Central memory CD4-positive, alpha-beta T cell (primary cell): Measurements from ENCODE around the gene FBXO27.

ENCODE experiments used
- DNase-seq: peaks from one replicate; pipeline ENCODE4 v3.0.0; 2022

FBXO27 gene

DNA sequence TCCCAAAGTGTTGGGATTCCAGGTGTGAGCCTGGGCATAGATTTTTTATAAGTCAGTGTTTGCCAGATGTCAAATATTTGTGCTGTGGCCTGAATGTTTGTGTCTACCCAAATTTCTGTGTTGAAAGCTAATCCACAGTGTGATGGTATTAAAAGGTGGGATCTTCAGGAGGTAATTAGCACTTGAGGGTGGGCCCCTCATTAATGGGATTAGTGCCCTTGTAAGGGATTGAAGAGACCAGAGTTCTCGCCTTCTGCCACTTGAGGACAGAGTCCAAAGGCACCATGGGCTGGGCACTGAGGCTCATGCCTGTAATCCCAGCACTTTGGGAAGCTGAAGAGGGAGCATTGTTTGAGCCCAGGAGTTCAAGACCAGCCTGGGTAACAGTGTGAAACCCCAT lies 47.1 kb downstream of the FBXO27 start:
- DNase-seq, result no peak

DNA sequence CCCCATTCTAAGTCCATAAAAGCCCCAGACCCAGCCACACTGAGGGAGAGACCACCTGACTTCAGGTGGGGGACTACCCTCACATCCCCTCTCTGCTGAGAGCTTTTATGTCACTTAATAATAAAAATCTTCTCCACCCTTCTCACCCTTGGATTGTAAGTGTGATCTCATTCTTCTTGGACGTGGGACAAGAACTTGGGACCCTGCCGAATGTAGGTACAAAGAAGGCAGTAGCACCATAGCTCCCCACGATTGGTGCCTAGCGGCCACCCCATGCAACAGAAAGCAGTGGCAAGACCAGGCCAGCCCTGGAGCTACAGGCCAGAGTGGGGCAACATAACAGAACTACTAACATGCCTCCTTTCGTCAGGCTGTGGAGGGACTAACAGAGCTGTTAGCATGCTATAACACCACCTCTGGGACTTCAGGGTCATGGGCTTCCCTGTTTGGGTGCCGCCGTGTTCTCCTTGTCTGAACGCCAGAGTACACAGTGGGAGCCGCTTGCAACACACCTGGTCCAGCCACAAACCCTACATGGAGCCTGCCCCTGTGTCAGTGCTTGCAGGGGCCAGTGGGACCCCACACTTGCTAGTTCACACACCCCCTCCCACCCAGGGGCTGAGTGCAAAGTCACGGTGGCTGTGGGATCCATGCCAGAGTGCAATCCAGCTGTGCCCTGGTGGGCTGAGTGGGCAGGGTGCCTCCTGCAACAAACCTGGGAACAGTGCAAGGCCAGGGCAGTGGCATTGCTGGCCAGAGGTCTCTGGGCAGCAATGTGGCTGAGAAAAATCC lies 51.6 kb downstream of the FBXO27 start:
- no peak for DNase-seq

DNA sequence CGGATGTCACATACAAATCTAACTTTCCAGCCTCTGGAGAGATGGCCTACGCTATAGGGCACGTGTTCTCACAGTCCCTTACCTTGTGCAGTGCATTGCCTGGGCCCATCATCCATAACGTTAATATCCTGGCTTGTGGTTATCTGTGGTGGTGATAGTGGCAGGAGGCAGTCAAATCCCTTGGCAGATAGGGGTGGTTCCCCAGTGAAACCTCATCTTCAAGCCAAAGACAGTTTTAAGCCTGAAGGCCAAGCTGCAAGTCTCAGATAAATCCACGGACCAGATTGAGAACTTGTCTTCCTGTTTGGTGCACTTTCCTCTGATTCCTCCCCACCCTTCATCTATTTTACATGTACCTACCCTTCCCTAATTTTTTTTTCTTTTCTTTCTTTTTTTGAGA lies 52.5 kb downstream of the FBXO27 start:
- no peak for DNase-seq

DNA sequence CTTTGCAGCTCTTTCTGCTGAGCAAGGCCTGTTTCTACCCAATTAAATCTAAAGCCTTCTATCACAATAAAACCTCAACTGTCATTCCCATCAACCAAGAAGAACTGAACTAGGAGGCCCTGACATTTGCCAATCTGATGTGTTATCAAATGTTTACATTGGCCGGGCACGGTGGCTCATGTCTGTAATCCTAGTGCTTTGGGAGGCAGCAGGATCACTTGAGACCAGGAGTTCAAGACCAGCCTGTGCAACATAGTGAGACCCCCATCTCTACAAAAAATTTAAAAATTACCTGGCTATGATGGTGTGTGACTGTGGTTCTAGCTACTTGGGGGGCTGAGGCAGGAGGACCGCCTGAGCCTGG lies 54.0 kb downstream of the FBXO27 start:
- DNase-seq, result no peak

DNA sequence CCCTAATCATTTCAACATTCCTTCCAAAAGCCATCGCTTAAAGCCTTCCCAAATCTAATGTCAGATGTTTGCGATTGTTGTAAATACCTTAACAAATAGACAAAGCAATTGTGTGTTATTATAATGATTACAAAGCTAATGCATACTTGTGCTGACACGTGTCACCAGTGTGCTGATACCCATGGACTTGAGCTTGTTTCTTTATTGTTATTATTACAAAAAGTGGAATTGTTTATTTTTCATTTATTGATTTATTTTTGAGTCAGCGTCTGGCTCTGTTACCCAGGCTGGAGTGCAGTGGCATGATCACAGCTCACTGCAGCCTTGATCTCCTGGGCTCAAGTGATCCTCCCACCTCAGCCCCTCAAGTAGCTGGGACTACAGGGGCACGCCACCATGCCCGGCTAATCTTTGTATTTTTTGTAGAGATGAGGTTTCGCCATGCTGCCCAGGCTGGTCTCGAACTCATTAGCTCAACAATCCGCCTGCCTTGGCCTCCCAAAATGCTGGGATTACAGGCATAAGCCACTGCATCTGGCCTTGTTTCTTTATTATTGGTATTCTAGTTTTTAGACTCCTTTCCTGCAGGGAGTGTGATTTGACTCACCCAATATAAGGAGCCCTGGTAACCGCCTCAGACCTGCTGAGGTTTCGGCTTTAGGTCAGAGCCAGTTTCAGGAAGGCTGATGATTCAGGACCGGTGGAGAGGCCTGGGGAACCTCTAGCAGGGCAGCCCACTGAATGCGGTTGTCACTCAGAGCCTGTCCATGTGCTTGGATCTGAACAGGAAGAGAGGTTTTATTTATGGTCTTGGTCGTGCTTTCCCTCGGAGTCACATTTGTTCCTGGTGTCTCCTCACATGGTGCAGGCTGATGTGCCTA lies 54.7 kb downstream of the FBXO27 start:
- DNase-seq, result no peak

DNA sequence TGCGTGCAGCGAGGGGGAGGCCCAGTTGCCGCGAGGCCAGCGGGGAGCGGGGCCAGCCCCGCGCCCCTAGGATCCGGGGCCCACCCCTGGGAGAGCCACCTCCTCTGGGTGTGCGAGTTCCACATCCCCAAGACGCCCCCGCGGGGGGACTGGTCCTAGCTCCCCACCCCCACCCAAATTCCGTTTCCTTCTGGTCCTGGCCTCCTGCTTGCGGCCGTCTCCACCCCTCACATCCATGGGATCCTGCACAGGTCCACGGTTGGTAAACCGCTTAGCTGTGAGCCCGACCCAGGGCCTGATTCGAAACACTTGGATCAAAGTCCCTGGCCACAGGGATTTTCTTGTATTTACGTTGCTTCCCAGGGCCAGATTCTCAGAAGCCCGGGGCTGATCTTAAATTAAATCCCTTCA lies 56.5 kb downstream of the FBXO27 start:
- DNase-seq, result no peak

DNA sequence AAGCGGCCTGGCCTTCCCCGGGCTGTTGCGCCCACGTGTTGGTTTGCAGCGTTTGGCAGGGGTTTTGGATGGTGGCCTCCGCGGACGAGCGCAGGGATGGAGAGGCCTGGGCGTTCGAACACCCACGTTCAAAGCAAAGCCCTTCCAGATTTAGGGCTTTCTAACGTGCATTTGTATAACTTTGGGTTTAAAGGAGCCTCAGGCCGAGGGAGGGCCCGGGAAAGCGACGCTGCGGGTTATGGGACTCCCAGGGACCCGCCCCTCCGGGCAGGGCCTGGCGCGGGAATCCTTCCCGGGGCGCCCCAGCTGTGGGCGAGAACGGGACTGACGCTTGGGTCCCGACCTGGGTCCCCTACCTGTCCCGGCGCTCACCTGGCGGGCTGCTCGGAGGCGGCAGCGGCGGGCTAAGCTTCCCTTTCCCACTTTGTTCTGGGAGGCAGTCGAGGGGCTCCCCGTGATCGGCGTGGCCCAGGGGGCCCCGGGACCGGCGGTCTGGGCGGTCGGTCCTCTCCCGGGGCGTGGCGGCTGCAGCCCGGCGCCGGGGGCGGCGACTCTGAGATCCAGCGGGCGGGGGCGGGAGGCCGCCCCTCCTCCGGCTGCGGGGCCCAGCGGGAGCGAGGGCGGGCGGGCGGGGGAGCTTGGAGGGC lies 57.0 kb downstream of the FBXO27 start, which contains the start of gene FBXO17:
Gene FBXO17 (minus strand): TSS at position 529 of the 647 bp plus-strand sequence. CDS start 25,423 bp downstream, outside the sequence.
- DNase-seq, result no peak

DNA sequence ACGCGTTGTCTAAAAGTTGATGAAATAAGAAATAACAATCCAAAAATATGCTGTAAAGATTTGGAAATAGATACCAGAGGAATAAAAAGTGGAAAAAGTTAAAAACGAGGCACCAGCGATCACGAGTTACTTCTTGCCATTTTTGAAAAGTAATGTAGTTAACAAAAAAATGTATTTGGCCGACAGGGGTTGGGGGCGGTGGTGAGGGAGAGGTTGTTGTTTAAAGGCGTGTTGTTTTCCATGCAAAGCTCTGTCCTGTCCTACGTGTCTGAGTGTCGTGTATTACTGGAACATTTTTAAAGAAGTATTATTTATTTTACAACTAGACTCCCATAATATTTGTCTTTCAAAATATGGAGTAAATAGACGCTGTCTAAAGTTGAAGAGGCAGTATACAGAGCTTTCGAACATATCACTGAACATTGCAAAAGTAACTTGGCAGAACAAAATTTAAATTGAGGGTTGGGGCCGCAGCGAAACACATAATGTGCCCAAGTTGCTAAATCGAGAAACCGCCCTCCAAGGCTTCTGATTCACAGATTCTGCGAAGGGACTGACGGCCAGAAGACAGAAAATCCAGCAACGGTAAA lies 57.6 kb downstream of the FBXO27 start:
- DNase-seq, result no peak
